GM18517 (cell line): ENCODE measurements around the gene ZNF37A.
"Not testable (repeated sequence)": the region's sequence is repeated elsewhere in the genome, so short reads cannot be mapped to it uniquely, and the experiment has no call there.

Source experiments
- ATAC-seq: cut with Tn5 transposase; IDR thresholded peaks from one replicate; pipeline ENCODE4 v1.9.1; 2021; ENCODE audit warnings: mild to moderate bottlenecking, moderate library complexity; ENCODE audit not compliant: unreplicated experiment

The ZNF37A gene

DNA sequence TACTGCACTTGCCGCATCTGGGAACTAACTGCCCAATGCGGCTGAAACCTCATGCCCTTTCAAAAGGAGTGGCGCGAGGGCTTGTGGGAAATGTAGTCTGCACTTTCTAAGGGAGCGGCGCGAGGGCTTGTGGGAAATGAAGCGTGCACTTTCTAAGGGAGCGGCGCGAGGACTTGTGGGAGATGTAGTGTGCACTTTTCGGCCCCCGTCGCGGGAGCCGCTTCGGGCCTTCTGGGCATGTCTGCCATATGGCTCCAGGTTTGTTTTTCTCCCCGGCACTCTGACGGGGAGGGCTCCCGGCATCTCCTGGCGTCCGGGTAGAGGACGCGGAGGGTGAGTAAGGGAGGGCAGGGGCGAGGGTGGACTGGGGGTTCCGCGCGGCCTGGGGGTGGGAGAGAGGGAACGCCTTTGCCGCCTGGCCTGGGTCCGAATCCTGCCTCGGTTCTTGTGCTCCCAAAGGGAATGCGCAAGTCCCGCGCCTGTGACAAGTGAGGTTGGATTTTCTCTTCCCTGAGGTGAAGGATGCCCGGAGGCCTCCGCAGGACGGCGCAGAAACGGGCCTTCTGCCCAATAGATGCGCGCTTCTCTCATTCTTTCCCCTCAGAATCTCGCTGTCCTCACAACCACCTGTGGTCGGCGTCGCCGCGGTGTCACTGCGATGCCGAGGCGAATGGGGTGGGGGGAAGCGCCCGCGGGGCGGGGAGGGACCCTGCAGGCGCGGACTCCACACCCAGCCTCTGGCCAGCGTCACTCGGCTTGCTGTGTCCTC lies at the start of gene ZNF37A:
ZNF37A (plus strand) TSS at position 180 of the 769 bp plus-strand sequence. CDS start 2,281 bp downstream, outside the sequence.
- peak; percentile 98 for ATAC-seq

DNA sequence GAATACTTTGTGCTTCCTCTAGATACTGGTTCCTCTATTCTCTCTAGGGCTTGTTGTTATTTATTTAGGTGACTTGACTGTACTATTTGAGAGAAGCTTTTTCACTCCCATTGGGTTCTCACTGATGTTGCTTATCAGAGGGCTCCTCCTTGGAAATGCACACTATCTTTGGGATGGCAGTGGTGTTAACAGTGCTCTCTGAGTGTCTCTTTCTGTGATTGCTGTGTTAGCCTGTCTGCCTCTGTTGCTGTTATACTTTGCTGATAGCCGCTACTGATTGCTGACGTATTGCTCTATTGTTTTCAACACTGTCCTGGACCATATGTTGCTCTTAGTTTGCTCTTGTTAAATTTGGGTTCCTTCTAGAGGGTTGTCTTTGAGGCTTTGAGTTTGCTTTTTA lies 49.0 kb upstream of the ZNF37A start:
- no peak for ATAC-seq

- ATAC-seq = peak; percentile 49
Measured at GRCh38 chr10:38047666-38048065, 46.5 kb upstream of the ZNF37A start.

- ATAC-seq = no peak
Measured at GRCh38 chr10:38050212-38050611, 43.9 kb upstream of the ZNF37A start.

GRCh38 chr10:38054361-38054797 lies 39.8 kb upstream of the ZNF37A start:
- no peak for ATAC-seq

- not testable (repeated sequence) for ATAC-seq
Measured at GRCh38 chr10:38055274-38055894, 38.8 kb upstream of the ZNF37A start.

DNA sequence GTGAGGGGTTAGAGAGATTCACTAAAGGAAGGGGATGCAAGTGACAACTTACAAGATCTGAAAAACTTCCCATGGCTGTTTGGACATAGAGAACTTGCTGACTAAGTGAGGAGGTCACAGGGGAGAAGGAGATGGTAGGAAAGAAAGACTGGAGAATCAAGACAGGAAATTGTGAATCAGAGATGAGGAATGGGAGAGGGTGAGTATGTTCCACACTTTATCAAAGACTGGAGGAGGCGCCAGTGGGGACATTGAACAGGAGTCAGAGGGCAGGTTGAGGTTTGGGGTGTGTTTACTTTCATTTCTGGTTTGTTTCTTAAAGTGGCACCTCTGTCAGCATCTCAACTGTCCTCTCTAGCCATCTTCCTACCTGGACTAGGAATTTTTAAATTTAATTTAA lies 24.5 kb upstream of the ZNF37A start:
- ATAC-seq = not testable (repeated sequence)

DNA sequence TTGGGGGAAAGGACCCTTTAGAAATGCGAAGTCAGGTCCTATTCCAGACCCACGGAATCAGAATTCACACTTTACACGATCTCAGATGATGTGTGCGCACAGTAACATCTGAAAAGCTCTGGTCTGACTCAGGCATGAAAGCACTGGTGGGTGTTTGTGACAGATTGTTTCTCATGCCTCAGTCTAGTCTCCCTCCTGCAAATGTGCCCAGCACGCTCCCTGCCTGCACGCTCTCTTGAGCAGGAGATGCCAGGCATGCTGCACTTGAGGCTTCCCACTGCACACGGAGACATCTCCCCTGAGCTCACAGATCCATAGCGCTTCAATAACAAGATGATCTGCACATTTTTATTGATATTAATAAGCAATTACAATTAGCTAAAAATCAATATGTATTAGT lies 23.6 kb upstream of the ZNF37A start:
- no peak for ATAC-seq

GRCh38 chr10:38072552-38072951 lies 21.6 kb upstream of the ZNF37A start:
- no peak for ATAC-seq

- ATAC-seq = no peak
Measured at GRCh38 chr10:38076687-38077086, 17.4 kb upstream of the ZNF37A start.

GRCh38 chr10:38093318-38093717 lies 819 bp upstream of the ZNF37A start:
- not testable (repeated sequence) for ATAC-seq

DNA sequence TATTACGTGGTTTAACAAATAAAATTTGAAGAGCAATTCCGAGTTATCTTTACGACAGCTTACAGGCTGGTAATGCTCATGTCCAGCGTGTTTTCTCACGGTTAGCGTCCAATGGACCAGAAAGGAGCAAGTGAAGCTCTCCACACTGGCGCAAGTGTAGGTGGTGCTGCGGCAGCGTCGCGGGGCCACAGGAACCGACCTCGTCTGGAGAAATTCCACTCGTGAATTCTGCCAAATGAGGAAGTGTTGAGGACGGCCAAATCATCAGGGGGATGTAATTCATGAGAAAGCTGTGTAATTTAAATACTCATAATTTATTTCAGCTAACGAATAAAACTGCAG lies 350 bp upstream of the ZNF37A start:
- ATAC-seq = peak; percentile 42

DNA sequence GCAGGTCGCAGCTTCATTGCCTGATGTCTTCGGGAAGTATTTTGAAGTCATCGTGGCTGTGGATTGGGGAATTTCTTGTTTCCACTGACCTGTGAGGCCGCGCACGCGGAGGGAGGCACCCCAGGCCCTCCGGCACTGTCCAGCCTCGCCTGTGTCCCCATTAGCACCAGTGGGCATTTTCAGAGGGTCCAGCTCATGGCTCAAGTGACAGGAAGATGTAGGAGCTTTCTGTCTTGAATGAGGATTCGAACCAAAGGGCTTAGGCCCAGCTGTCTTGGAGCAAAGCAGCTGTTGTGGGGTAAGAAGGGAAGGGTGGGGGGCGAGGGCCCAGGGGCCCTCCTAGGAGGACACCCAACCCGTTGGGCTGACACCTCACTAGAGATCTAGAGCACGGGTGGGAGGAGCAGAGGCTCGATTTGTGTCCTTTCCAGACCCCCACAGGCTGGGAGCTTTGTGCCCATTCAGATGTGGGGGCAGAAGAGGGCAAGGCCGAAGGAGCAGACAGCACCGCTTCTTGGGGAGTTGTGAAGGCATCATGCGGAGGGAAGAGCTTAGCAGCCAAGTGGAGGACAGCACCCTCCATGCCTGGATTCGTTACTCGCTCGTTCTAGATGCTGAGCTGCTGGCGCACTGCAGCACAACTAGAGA lies 914 bp downstream of the ZNF37A start:
- ATAC-seq = no peak

- ATAC-seq = no peak
Measured at GRCh38 chr10:38102880-38103279, 8.7 kb downstream of the ZNF37A start.

- no peak for ATAC-seq
Measured at GRCh38 chr10:38103756-38104155, 9.6 kb downstream of the ZNF37A start.

GRCh38 chr10:38112159-38112558 lies 18.0 kb downstream of the ZNF37A start:
- no peak for ATAC-seq

DNA sequence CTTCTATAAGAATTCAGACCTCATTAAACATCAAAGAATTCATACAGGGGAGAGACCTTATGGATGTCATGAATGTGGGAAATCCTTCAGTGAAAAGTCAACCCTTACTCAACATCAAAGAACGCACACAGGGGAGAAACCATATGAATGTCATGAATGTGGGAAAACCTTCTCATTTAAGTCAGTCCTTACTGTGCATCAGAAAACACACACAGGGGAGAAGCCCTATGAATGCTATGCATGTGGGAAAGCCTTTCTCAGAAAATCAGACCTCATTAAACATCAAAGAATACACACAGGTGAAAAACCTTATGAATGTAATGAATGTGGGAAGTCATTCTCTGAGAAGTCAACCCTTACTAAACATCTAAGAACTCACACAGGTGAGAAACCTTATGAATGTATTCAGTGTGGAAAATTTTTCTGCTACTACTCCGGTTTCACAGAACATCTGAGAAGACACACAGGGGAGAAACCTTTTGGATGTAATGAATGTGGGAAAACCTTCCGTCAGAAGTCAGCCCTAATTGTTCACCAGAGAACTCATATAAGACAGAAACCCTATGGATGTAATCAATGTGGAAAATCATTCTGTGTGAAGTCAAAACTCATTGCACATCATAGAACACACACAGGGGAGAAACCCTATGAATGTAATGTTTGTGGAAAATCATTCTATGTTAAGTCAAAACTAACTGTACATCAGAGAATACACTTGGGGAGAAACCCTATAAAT lies 24.1 kb downstream of the ZNF37A start:
- no peak for ATAC-seq

GRCh38 chr10:38119038-38119437 lies 24.9 kb downstream of the ZNF37A start:
- no peak for ATAC-seq

DNA sequence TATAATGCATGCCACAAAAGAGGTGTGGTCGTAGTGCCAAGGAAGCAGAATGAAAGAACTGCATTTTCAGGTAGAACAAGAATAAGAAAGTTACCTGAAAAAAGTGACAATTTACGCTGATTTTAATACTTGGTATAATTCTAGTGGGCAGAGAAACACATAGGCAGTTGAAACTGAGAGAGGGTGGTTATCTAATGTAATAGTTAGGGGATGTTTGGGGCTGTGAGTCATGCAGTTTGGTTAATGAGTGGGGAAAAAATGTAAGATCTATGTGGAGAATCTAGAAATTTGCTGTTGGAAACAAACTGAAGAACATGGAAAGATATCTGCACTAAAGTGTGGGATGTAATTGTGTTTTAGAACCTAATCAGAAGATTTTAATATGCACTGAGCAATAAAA lies 33.7 kb downstream of the ZNF37A start:
- no peak for ATAC-seq

- no peak for ATAC-seq
Measured at GRCh38 chr10:38143587-38143986, 49.5 kb downstream of the ZNF37A start.

DNA sequence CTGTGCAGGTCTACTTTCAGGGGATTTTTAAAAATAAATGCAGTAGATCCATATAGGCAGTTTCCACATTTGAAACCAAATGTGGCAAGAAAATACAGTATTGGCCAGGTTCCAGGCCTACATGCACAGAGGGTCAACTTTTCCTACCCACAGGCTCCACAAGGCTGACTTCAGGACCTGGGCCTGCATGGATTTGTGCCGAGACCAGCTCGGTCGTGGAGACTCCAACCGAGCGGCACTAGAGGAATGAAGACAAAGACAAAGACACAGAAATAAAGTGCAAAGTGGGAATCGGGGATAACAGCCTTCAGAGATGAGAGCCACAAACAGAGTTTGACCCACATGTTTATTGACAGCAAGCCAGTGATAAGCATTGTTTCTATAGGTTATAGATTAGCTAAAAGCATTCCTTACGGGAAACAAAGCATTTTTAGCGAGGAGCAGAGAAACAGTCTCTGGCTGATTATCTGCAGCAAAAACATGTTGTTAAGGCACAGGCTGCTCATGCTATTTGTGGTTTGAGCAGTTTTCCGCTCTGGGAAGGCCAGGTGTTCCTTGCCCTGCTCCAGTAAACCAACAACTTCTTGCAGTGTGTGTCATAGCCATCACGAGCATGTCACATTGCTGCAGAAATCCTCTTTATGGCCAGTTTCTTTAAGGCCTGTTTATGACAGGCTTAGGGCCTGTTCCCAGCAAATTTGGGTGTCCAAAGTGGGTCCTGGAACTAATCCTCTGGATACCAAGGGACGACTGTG lies 52.6 kb downstream of the ZNF37A start:
- no peak for ATAC-seq
